HepG2 (cell line): ENCODE data around the gene AJM1. TPM values are rescaled to one million over a fixed set of nuclear protein-coding genes. Genes with fewer than 3 reads are reported as not detected.
"Not testable (repeated sequence)": the region's sequence is repeated elsewhere in the genome, so short reads cannot be mapped to it uniquely, and the experiment has no call there.

Experiments used
- ATAC-seq: fragments of 200-7000 bp; cut with Tn5 transposase; 3 replicates; pipeline ENCODE4 v1.9.1; 2020; ENCODE audit warnings: mild to moderate bottlenecking, moderate library complexity
- BruUV-seq: library from RNA; stranded (reverse); fragments of 400-500 nt; replicated peaks from 2 replicates; lab custom pipeline; 2021; lab: Mats Ljungman, UMichigan
- CTCF ChIA-PET: fragments of 300-600 bp; formaldehyde crosslinking; extraction: SDS; loops from one replicate; lab custom pipeline; 2021; ENCODE audit warnings: low total read pairs, inconsistent platforms, low intra/inter-chr PET ratio; lab: Yijun Ruan, JAX
- POLR2A ChIA-PET: fragments of 350-600 bp; sonication (Branson Sonifier 250); formaldehyde crosslinking; loops from one replicate; lab custom pipeline; 2020; ENCODE audit warnings: antibody characterized with exemption, inconsistent platforms; lab: Yijun Ruan, JAX
- DNase-seq: peaks from one replicate; pipeline ENCODE4 v3.0.0-alpha.2; 2015; ENCODE audit warnings: low spot score
- FAIRE-seq: peaks from 3 replicates; lab custom pipeline; 2011; peaks lifted over from hg19 to GRCh38; lab: Jason Lieb, UNC
- H2AFZ ChIP-seq: one replicate; pipeline ENCODE4 v1.6.1; 2011; ENCODE audit warnings: low read length, inconsistent platforms
- H3K27ac ChIP-seq: fragments of 300-600 bp; 3 replicates; pipeline ENCODE4 v1.8.0; 2011; ENCODE audit warnings: mixed run types, mild to moderate bottlenecking, mixed read lengths, low read length, inconsistent platforms; ENCODE audit not compliant: insufficient read depth; ENCODE audit errors: extremely low read length
- H3K27me3 ChIP-seq, 2 experiments: fragments of 200-600 bp in 1 of 2; 2 replicates in 1 of 2; 3 replicates in 1 of 2; pipeline versions ENCODE4 v1.6.0 to v1.8.0; 2011; ENCODE audit warnings: low read length in 2 of 2, mild to moderate bottlenecking in 2 of 2, moderate library complexity in 2 of 2, inconsistent platforms in 1 of 2; ENCODE audit not compliant: insufficient read depth in 2 of 2, control insufficient read depth in 1 of 2
- H3K36me3 ChIP-seq, 2 experiments: fragments of 200-600 bp in 1 of 2; replicated peaks in 1 of 2; 2 replicates in 1 of 2; 3 replicates in 1 of 2; pipeline versions ENCODE4 v1.5.1 to v1.8.0; 2011; ENCODE audit warnings: low read length in 2 of 2, inconsistent platforms in 1 of 2; ENCODE audit not compliant: insufficient read depth in 2 of 2, control insufficient read depth in 1 of 2
- H3K4me1 ChIP-seq: 2 replicates; pipeline ENCODE4 v1.5.1; 2012; ENCODE audit warnings: low read length, inconsistent platforms; ENCODE audit not compliant: insufficient read depth
- H3K4me2 ChIP-seq: 2 replicates; pipeline ENCODE4 v1.6.0; 2011; ENCODE audit warnings: low read depth, low read length, inconsistent platforms
- H3K4me3 ChIP-seq, 3 experiments: fragments of 200-600 bp in 1 of 3; sonication (generic), shearing (Covaris generic) in 1 of 3; replicated peaks in 1 of 3; 2 replicates each; pipeline ENCODE4 v1.5.1; 2011 to 2016; ENCODE audit warnings: low read length in 3 of 3, inconsistent platforms in 2 of 3, low read depth in 2 of 3, mild to moderate bottlenecking in 2 of 3, control low read depth in 1 of 3, mixed read lengths in 1 of 3; ENCODE audit not compliant: insufficient read depth in 1 of 3
- H3K79me2 ChIP-seq: one replicate; pipeline ENCODE4 v1.6.1; 2011; ENCODE audit warnings: low read length, inconsistent platforms; ENCODE audit not compliant: insufficient read depth
- H3K9ac ChIP-seq: 2 replicates; pipeline ENCODE4 v1.6.0; 2011; ENCODE audit warnings: mild to moderate bottlenecking, low read depth, low read length, inconsistent platforms; ENCODE audit not compliant: insufficient read depth
- H3K9me3 ChIP-seq: 2 replicates; pipeline ENCODE4 v1.5.1; 2012; ENCODE audit warnings: mild to moderate bottlenecking, low read length
- H4K20me1 ChIP-seq: 2 replicates; pipeline ENCODE4 v1.6.0; 2011; ENCODE audit warnings: inconsistent platforms, mild to moderate bottlenecking, low read length, moderate library complexity; ENCODE audit not compliant: insufficient read depth
- AGO1 ChIP-seq: fragments of 200-400 bp; formaldehyde crosslinking; IDR thresholded peaks from 2 replicates; pipeline ENCODE4 v1.6.1; 2017; ENCODE audit warnings: mild to moderate bottlenecking, low read depth, low read length, moderate library complexity; ENCODE audit not compliant: poor library complexity, severe bottlenecking
- AGO2 ChIP-seq: fragments of 200-400 bp; formaldehyde crosslinking; optimal IDR thresholded peaks from 2 replicates; pipeline ENCODE3; 2017; ENCODE audit warnings: mild to moderate bottlenecking, low read depth, low read length, moderate library complexity
- ARNT ChIP-seq: fragments of 450-650 bp; IDR thresholded peaks from 2 replicates; pipeline ENCODE4 v1.6.1; 2017
- CENPT ChIP-seq: sonication (generic); formaldehyde crosslinking; IDR thresholded peaks from 2 replicates; pipeline ENCODE4 v1.8.0; 2022; ENCODE audit warnings: low read depth, mild to moderate bottlenecking, moderate library complexity, missing genetic modification reagents
- ERF ChIP-seq: IDR thresholded peaks from 2 replicates; pipeline ENCODE4 v1.6.1; 2018; ENCODE audit warnings: missing biosample characterization, missing genetic modification reagents
- NR2F6 ChIP-seq, 2 experiments: IDR thresholded peaks; 2 replicates each; pipeline ENCODE4 v1.6.1; 2016; ENCODE audit warnings: antibody characterized with exemption in 1 of 2, mild to moderate bottlenecking in 1 of 2
- SAP130 ChIP-seq: IDR thresholded peaks from 2 replicates; pipeline ENCODE4 v1.6.1; 2016; ENCODE audit warnings: low read depth
- TAF15 ChIP-seq: fragments of 200-400 bp; formaldehyde crosslinking; IDR thresholded peaks from one replicate; pipeline ENCODE4 v1.6.1; 2018; ENCODE audit warnings: mild to moderate bottlenecking, low read depth, low read length; ENCODE audit not compliant: poor library complexity, severe bottlenecking
- ZBTB39 ChIP-seq: sonication (generic); formaldehyde crosslinking; IDR thresholded peaks from 2 replicates; pipeline ENCODE4 v1.5.0; 2020; ENCODE audit warnings: missing genetic modification reagents
- WGBS: methylation state at CpG from one replicate; pipeline ENCODE4 v1.1.6; 2017; ENCODE audit warnings: low lambda C conversion rate; 5-methylcytosine and 5-hydroxymethylcytosine counted together
- in situ Hi-C: cut with HindIII; loops from 2 replicates; pipeline ENCODE4 v1.10.0; 2017; ENCODE audit warnings: low pct_unique_long_range_greater_than_20kb; ENCODE audit not compliant: extremely low pct_ligation_motif_present
- intact Hi-C: fragments of 100-400 bp; cut with micrococcal nuclease; formaldehyde crosslinking; loops from one replicate; pipeline ENCODE4 v1.10.0; 2022; ENCODE audit not compliant: unreplicated experiment
- polyA plus RNA-seq, 8 experiments: library from polyadenylated mRNA; depleted of rRNA in 3 of 8; stranded (reverse) in 7 of 8; unstranded in 1 of 8; fragments of >200 nt; fragmentation: Illumina TruSeq in 4 of 8; extraction: Trizol in 4 of 8; gene quantifications; 2 replicates each; pipeline versions ENCODE4 v1.2.1 to v1.2.3, GENCODE V29; 2011 to 2016; ENCODE audit warnings: low read depth in 4 of 8, missing spikeins in 1 of 8, mixed read lengths in 1 of 8; ENCODE audit not compliant: insufficient read depth in 1 of 8
- total RNA-seq, 5 experiments: library from RNA; depleted of rRNA; stranded (reverse); fragments of >200 nt; fragmentation: Illumina TruSeq; extraction: Trizol; gene quantifications; 2 replicates each; pipeline ENCODE4 v1.2.3, GENCODE V29; 2016; ENCODE audit warnings: low read depth in 1 of 5

Gene AJM1
- total and polyA plus RNA-seq, 2 of the 13 experiments (the other 11 are each of a cell fraction or from before 2014, with no cell fraction given) = 1.1 to 1.2 TPM

DNA sequence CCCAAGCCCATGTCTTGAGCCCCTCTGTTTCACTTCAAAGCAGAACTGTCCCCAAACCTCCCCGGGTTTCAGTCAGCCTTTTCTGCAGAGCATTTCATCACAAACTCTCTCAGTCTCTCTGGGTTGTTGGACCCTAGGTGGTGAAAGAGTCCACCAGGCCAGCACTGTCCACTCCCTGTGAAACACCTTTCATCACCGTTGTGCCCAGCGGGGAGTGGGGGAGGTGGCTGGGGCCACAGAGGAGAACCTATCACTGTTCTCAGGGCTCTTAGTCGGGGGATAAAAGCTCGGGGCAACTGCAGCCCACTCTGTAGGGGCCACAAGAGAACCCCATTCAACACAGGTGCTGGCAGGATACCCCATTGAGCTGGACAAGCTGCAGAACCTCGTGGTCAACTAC, 40.0 kb upstream of the AJM1 start (continued):
- no peak for TF ChIP-seq ERF (CRISPR knock-in tag)

DNA sequence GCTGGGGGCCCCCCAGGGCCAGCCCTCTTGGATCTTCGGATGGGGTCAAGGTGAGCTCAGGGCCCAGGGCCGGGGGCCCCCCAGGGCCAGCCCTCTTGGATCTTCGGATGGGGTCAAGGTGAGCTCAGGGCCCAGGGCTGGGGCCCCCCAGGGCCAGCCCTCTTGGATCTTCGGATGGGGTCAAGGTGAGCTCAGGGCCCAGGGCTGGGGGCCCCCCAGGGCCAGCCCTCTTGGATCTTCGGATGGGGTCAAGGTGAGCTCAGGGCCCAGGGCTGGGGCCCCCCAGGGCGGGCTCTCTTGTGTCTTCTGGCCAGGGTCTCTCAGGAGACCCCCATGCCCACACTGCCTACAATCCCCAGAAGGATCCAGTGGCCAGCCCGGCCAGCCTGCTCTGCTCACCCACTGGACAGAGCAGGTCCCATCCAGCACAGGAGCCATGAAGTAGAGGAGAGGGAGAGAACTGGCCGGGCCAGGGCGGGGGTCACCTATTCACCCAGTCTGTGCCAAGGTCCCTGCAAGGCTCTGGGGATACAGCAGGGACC, 39.2 kb upstream of the AJM1 start:
- CTCF ChIA-PET, POLR2A ChIA-PET: not testable (repeated sequence)

DNA sequence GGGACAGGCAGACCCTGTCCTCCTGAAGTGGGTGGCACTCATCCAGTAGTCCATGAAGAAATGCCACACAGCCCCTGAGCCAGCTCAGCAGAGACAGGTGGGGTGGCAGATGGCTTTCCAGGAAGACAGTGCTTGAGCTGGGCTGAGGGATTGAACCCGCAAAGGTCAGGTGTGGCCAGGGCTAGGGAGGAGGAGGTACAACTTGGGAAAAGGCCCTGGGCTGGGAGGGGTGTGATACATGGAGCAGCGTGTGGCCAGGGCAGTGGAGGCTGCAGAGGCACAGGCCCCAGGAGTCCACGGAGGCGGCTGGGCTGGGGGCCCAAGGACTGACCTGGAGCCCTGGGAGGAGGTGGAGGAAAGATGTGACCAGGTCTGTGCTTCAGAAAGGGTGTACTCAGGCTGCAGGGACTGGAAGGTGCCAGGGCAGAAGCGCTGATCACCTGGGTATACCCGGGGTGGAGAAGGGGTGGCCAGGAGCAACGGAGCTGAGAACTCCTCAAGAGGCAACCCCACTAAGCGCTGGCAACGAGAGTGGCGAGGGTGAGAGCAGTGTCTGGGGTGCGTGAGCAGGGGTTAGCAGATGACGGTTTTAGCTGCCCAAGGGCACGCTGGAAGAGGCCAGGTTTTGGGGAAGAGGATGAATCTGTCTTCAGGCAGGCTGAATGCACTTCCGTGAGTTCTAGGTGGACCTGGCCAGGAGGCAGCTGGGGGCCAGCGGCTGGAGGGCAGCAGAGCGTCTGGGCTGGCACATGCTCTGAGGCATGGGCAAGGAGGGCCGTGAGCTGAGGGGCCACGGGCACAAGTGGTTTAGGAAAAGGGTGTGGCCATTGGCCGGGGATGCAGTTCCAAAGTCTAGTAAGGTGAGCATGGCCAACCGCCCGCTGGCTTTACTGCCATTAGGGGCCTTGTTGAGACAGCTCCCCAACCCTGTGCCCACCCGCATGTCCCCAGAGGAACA, 38.4 kb upstream of the AJM1 start:
- Histone ChIP-seq H3K9ac (no peak overlapping the region), H3K27ac (peak overlapping the region; percentile 8), H3K4me3 (no peak overlapping the region), H3K27me3 (no peaks in the 10 kb centered on the region), H4K20me1 (no peaks in the 10 kb centered on the region; the same call in none of the 2 replicates), H2AFZ (no peak overlapping the region), H3K79me2 (peaks cover 50% of the 10 kb centered on the region), H3K4me2 (no peak overlapping the region), H3K9me3 (no peaks in the 10 kb centered on the region), H3K4me1 (peaks cover 54% of the 10 kb centered on the region), H3K36me3 (peaks cover 0 to 2% of the 10 kb centered on the region in 2 experiments; a peak in 3 of 5 replicates)
- intact Hi-C loops (no loop called here), in situ Hi-C loops (no loop called here)
- FAIRE-seq = no peak
- DNase-seq = no peak
- no TSS peak for BruUV-seq
- ChIA-PET POLR2A (no interaction called here), CTCF (no interaction called here)
- WGBS = 95% methylated on average over 22 of the region's 22 CpGs
- ATAC-seq = no peak
- TF ChIP-seq ARNT (no peak), SAP130 (CRISPR knock-in tag) (peak; percentile 6; the same call in 1 of the 2 replicates), ZBTB39 (CRISPR knock-in tag) (no peak), AGO2 (peak; percentile 67)

More for the DNA sequence above, 39.2 kb upstream of the AJM1 start:
- BruUV-seq; FAIRE-seq; in situ Hi-C loops; H3K36me3 ChIP-seq; H4K20me1 ChIP-seq; intact Hi-C loops; DNase-seq; H3K9ac ChIP-seq; ATAC-seq; H2AFZ ChIP-seq; H3K9me3 ChIP-seq; H3K27me3 ChIP-seq; H3K4me3 ChIP-seq; H3K4me2 ChIP-seq; TF ChIP-seq NR2F6 (CRISPR knock-in tag; IDR thresholded peaks at IDR 0.05): not testable (repeated sequence)
- Histone ChIP-seq H3K79me2 (peaks cover 49% of the 10 kb centered on the region), H3K4me1 (peaks cover 61% of the 10 kb centered on the region), H3K27ac (peak overlapping the region; percentile 8)
- 100% methylated on average over 4 of the region's 9 CpGs for WGBS
- peak; percentile 36; the same call in 1 of the 2 replicates for TF ChIP-seq NR2F6 (IDR thresholded peaks at IDR 0.05)
- peak; percentile 89 for TF ChIP-seq AGO1
- peak; percentile 9 for TF ChIP-seq TAF15
- 0 out of 2 replicates have a peak, but pooled peaks have one; percentile 10 for TF ChIP-seq CENPT (CRISPR knock-in tag)
